HepG2 (cell line): ENCODE results near the gene NEMP2. TPM values are rescaled to one million over a fixed set of nuclear protein-coding genes. Genes with fewer than 3 reads are reported as not detected.

Experiments used
- ATAC-seq: fragments of 200-7000 bp; cut with Tn5 transposase; 3 replicates; pipeline ENCODE4 v1.9.1; 2020; ENCODE audit warnings: mild to moderate bottlenecking, moderate library complexity
- BruUV-seq: library from RNA; stranded (reverse); fragments of 400-500 nt; replicated peaks from 2 replicates; lab custom pipeline; 2021; lab: Mats Ljungman, UMichigan
- CTCF ChIA-PET: fragments of 300-600 bp; formaldehyde crosslinking; extraction: SDS; loops from one replicate; lab custom pipeline; 2021; ENCODE audit warnings: low total read pairs, inconsistent platforms, low intra/inter-chr PET ratio; lab: Yijun Ruan, JAX
- POLR2A ChIA-PET: fragments of 350-600 bp; sonication (Branson Sonifier 250); formaldehyde crosslinking; loops from one replicate; lab custom pipeline; 2020; ENCODE audit warnings: antibody characterized with exemption, inconsistent platforms; lab: Yijun Ruan, JAX
- DNase-seq: peaks from one replicate; pipeline ENCODE4 v3.0.0-alpha.2; 2015; ENCODE audit warnings: low spot score
- FAIRE-seq: peaks from 3 replicates; lab custom pipeline; 2011; peaks lifted over from hg19 to GRCh38; lab: Jason Lieb, UNC
- H2AFZ ChIP-seq: one replicate; pipeline ENCODE4 v1.6.1; 2011; ENCODE audit warnings: low read length, inconsistent platforms
- H3K27ac ChIP-seq: fragments of 300-600 bp; 3 replicates; pipeline ENCODE4 v1.8.0; 2011; ENCODE audit warnings: mixed run types, mild to moderate bottlenecking, mixed read lengths, low read length, inconsistent platforms; ENCODE audit not compliant: insufficient read depth; ENCODE audit errors: extremely low read length
- H3K27me3 ChIP-seq, 2 experiments: fragments of 200-600 bp in 1 of 2; 2 replicates in 1 of 2; 3 replicates in 1 of 2; pipeline versions ENCODE4 v1.6.0 to v1.8.0; 2011; ENCODE audit warnings: low read length in 2 of 2, mild to moderate bottlenecking in 2 of 2, moderate library complexity in 2 of 2, inconsistent platforms in 1 of 2; ENCODE audit not compliant: insufficient read depth in 2 of 2, control insufficient read depth in 1 of 2
- H3K36me3 ChIP-seq, 2 experiments: fragments of 200-600 bp in 1 of 2; replicated peaks in 1 of 2; 2 replicates in 1 of 2; 3 replicates in 1 of 2; pipeline versions ENCODE4 v1.5.1 to v1.8.0; 2011; ENCODE audit warnings: low read length in 2 of 2, inconsistent platforms in 1 of 2; ENCODE audit not compliant: insufficient read depth in 2 of 2, control insufficient read depth in 1 of 2
- H3K4me1 ChIP-seq: 2 replicates; pipeline ENCODE4 v1.5.1; 2012; ENCODE audit warnings: low read length, inconsistent platforms; ENCODE audit not compliant: insufficient read depth
- H3K4me2 ChIP-seq: 2 replicates; pipeline ENCODE4 v1.6.0; 2011; ENCODE audit warnings: low read depth, low read length, inconsistent platforms
- H3K4me3 ChIP-seq, 3 experiments: fragments of 200-600 bp in 1 of 3; sonication (generic), shearing (Covaris generic) in 1 of 3; replicated peaks in 1 of 3; 2 replicates each; pipeline ENCODE4 v1.5.1; 2011 to 2016; ENCODE audit warnings: low read length in 3 of 3, inconsistent platforms in 2 of 3, low read depth in 2 of 3, mild to moderate bottlenecking in 2 of 3, control low read depth in 1 of 3, mixed read lengths in 1 of 3; ENCODE audit not compliant: insufficient read depth in 1 of 3
- H3K79me2 ChIP-seq: one replicate; pipeline ENCODE4 v1.6.1; 2011; ENCODE audit warnings: low read length, inconsistent platforms; ENCODE audit not compliant: insufficient read depth
- H3K9ac ChIP-seq: 2 replicates; pipeline ENCODE4 v1.6.0; 2011; ENCODE audit warnings: mild to moderate bottlenecking, low read depth, low read length, inconsistent platforms; ENCODE audit not compliant: insufficient read depth
- H3K9me3 ChIP-seq: 2 replicates; pipeline ENCODE4 v1.5.1; 2012; ENCODE audit warnings: mild to moderate bottlenecking, low read length
- H4K20me1 ChIP-seq: 2 replicates; pipeline ENCODE4 v1.6.0; 2011; ENCODE audit warnings: inconsistent platforms, mild to moderate bottlenecking, low read length, moderate library complexity; ENCODE audit not compliant: insufficient read depth
- ARID4A ChIP-seq: sonication (generic); formaldehyde crosslinking; IDR thresholded peaks from 2 replicates; pipeline ENCODE4 v1.5.0; 2020; ENCODE audit warnings: mild to moderate bottlenecking, missing genetic modification reagents, borderline replicate concordance
- ARNT2 ChIP-seq: sonication (generic); formaldehyde crosslinking; IDR thresholded peaks from 2 replicates; pipeline ENCODE4 v1.8.0; 2022; ENCODE audit warnings: mild to moderate bottlenecking, low read depth, missing genetic modification reagents, moderate library complexity
- ATRX ChIP-seq: sonication (generic); formaldehyde crosslinking; IDR thresholded peaks from 2 replicates; pipeline ENCODE4 v1.4.0; 2020; ENCODE audit warnings: missing genetic modification reagents, borderline replicate concordance
- CTCF ChIP-seq: sonication (generic); formaldehyde crosslinking; IDR thresholded peaks from 2 replicates; pipeline ENCODE4 v1.5.0; 2020; ENCODE audit warnings: mild to moderate bottlenecking, missing genetic modification reagents, moderate library complexity
- DNMT1 ChIP-seq: sonication (generic); formaldehyde crosslinking; IDR thresholded peaks from 2 replicates; pipeline ENCODE4 v1.5.1; 2020; ENCODE audit warnings: mild to moderate bottlenecking, missing genetic modification reagents
- EHMT2 ChIP-seq: fragments of 200-600 bp; sonication (generic); IDR thresholded peaks from 2 replicates; pipeline ENCODE4 v1.7.0; 2017; ENCODE audit warnings: antibody characterized with exemption, low read depth, low read length, borderline replicate concordance
- MBD4 ChIP-seq: IDR thresholded peaks from 2 replicates; pipeline ENCODE4 v1.6.1; 2012; ENCODE audit warnings: low read length, inconsistent platforms, borderline replicate concordance
- ZFP90 ChIP-seq: sonication (generic); formaldehyde crosslinking; IDR thresholded peaks from 2 replicates; pipeline ENCODE4 v1.8.0; 2022; ENCODE audit warnings: missing genetic modification reagents, mild to moderate bottlenecking, inconsistent platforms, borderline replicate concordance
- ZNF180 ChIP-seq: sonication (generic); formaldehyde crosslinking; IDR thresholded peaks from 2 replicates; pipeline ENCODE4 v1.4.0; 2020; ENCODE audit warnings: low read depth, missing genetic modification reagents, borderline replicate concordance
- ZNF225 ChIP-seq: sonication (generic); formaldehyde crosslinking; IDR thresholded peaks from 2 replicates; pipeline ENCODE4 v1.4.0; 2020; ENCODE audit warnings: mild to moderate bottlenecking, missing genetic modification reagents
- ZNF558 ChIP-seq: sonication (generic); formaldehyde crosslinking; IDR thresholded peaks from 2 replicates; pipeline ENCODE4 v1.9.0; 2022; ENCODE audit warnings: mild to moderate bottlenecking, missing genetic modification reagents, borderline replicate concordance
- ZNF720 ChIP-seq: sonication (generic); formaldehyde crosslinking; IDR thresholded peaks from 2 replicates; pipeline ENCODE4 v1.4.0; 2020; ENCODE audit warnings: missing genetic modification reagents
- ZSCAN31 ChIP-seq: sonication (generic); formaldehyde crosslinking; IDR thresholded peaks from 2 replicates; pipeline ENCODE4 v1.5.0; 2020; ENCODE audit warnings: low read depth, mild to moderate bottlenecking, missing genetic modification reagents
- WGBS: methylation state at CpG from one replicate; pipeline ENCODE4 v1.1.6; 2017; ENCODE audit warnings: low lambda C conversion rate; 5-methylcytosine and 5-hydroxymethylcytosine counted together
- in situ Hi-C: cut with HindIII; loops from 2 replicates; pipeline ENCODE4 v1.10.0; 2017; ENCODE audit warnings: low pct_unique_long_range_greater_than_20kb; ENCODE audit not compliant: extremely low pct_ligation_motif_present
- intact Hi-C: fragments of 100-400 bp; cut with micrococcal nuclease; formaldehyde crosslinking; loops from one replicate; pipeline ENCODE4 v1.10.0; 2022; ENCODE audit not compliant: unreplicated experiment
- polyA plus RNA-seq, 8 experiments: library from polyadenylated mRNA; depleted of rRNA in 3 of 8; stranded (reverse) in 7 of 8; unstranded in 1 of 8; fragments of >200 nt; fragmentation: Illumina TruSeq in 4 of 8; extraction: Trizol in 4 of 8; gene quantifications; 2 replicates each; pipeline versions ENCODE4 v1.2.1 to v1.2.3, GENCODE V29; 2011 to 2016; ENCODE audit warnings: low read depth in 4 of 8, missing spikeins in 1 of 8, mixed read lengths in 1 of 8; ENCODE audit not compliant: insufficient read depth in 1 of 8
- total RNA-seq, 5 experiments: library from RNA; depleted of rRNA; stranded (reverse); fragments of >200 nt; fragmentation: Illumina TruSeq; extraction: Trizol; gene quantifications; 2 replicates each; pipeline ENCODE4 v1.2.3, GENCODE V29; 2016; ENCODE audit warnings: low read depth in 1 of 5

The NEMP2 gene
- total and polyA plus RNA-seq, 2 of the 13 experiments (the other 11 are each of a cell fraction or from before 2014, with no cell fraction given): 2.4 to 9.8 TPM

- DNase-seq (no peak), ATAC-seq (no peak), FAIRE-seq (no peak)
- ChIA-PET CTCF (no interaction called here), POLR2A (no interaction called here)
- Histone ChIP-seq H4K20me1 (no peaks in the 10 kb centered on the region), H3K79me2 (no peaks in the 10 kb centered on the region), H2AFZ (no peak overlapping the region), H3K36me3 (no peaks in the 10 kb centered on the region), H3K9me3 (peaks cover 12% of the 10 kb centered on the region), H3K9ac (no peak overlapping the region), H3K27ac (no peak overlapping the region), H3K4me1 (peaks cover 7% of the 10 kb centered on the region; the same call in 1 of the 2 replicates), H3K4me2 (no peak overlapping the region), H3K27me3 (no peaks in the 10 kb centered on the region), H3K4me3 (no peak overlapping the region)
- TF ChIP-seq ARNT2 (CRISPR knock-in tag) (no peak), ZNF720 (CRISPR knock-in tag) (no peak), ZNF180 (CRISPR knock-in tag) (no peak), DNMT1 (CRISPR knock-in tag) (no peak), ZNF558 (CRISPR knock-in tag) (no peak), ZFP90 (CRISPR knock-in tag) (no peak), CTCF (no peak), ATRX (CRISPR knock-in tag) (no peak), EHMT2 (no peak), ARID4A (no peak), ZSCAN31 (CRISPR knock-in tag) (no peak), MBD4 (no peak), ZNF225 (CRISPR knock-in tag) (no peak)
- intact Hi-C loops: no loop called here
- in situ Hi-C loops: no loop called here
- 2% methylated on average over 2 of the region's 2 CpGs for WGBS
- BruUV-seq: no TSS peak
Observed at GRCh38 chr2:190569994-190570755, 35.7 kb upstream of the NEMP2 start.
